Measurements from ENCODE around the gene BACH2.
"Not testable (repeated sequence)": the region's sequence is repeated elsewhere in the genome, so short reads cannot be mapped to it uniquely, and the experiment has no call there.

The BACH2 gene

DNA sequence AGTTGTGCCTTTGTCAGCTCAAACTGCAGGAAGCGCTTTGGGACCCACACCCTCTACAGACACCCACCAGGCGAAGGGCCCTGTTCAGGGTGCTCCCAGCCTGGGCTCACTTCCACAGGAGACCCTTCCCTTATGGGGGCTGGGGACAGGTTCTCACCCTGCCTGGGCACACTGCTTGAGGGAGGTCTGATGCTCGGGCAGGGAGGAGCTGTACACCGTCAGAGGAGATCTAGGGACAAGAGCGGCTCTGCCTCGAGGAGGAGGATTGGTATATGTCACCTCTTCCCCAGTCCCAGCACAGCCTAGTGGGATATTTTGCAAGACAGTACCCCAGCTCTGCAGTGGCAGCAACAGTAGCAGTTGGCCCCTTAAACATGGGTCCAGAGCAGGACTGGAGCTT lies 375.4 kb downstream of the BACH2 start:
- no peaks in the 10 kb centered on the region for H3K36me3 ChIP-seq (ENCODE audit: control insufficient read depth, insufficient read depth, low read length)
- no peak overlapping the region for H3K4me2 ChIP-seq (ENCODE audit: low read length)
- TF ChIP-seq, protein P1, sequence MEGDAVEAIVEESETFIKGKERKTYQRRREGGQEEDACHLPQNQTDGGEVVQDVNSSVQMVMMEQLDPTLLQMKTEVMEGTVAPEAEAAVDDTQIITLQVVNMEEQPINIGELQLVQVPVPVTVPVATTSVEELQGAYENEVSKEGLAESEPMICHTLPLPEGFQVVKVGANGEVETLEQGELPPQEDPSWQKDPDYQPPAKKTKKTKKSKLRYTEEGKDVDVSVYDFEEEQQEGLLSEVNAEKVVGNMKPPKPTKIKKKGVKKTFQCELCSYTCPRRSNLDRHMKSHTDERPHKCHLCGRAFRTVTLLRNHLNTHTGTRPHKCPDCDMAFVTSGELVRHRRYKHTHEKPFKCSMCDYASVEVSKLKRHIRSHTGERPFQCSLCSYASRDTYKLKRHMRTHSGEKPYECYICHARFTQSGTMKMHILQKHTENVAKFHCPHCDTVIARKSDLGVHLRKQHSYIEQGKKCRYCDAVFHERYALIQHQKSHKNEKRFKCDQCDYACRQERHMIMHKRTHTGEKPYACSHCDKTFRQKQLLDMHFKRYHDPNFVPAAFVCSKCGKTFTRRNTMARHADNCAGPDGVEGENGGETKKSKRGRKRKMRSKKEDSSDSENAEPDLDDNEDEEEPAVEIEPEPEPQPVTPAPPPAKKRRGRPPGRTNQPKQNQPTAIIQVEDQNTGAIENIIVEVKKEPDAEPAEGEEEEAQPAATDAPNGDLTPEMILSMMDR (IDR thresholded peaks at IDR 0.05), result no peak
- no peak overlapping the region for H3K27ac ChIP-seq
- no peaks in the 10 kb centered on the region for H3K27me3 ChIP-seq (ENCODE audit: control insufficient read depth, insufficient read depth, low read length)
- no peaks in the 10 kb centered on the region for H3K9me3 ChIP-seq (ENCODE audit: control insufficient read depth, low read length)
- H2AFZ ChIP-seq, result no peak overlapping the region
- H3K4me3 ChIP-seq (ENCODE audit: low read depth, low read length), result no peak overlapping the region
- H3K79me2 ChIP-seq, result no peaks in the 10 kb centered on the region
- no peak overlapping the region for H3K9ac ChIP-seq
- H3K4me1 ChIP-seq, result no peaks in the 10 kb centered on the region

DNA sequence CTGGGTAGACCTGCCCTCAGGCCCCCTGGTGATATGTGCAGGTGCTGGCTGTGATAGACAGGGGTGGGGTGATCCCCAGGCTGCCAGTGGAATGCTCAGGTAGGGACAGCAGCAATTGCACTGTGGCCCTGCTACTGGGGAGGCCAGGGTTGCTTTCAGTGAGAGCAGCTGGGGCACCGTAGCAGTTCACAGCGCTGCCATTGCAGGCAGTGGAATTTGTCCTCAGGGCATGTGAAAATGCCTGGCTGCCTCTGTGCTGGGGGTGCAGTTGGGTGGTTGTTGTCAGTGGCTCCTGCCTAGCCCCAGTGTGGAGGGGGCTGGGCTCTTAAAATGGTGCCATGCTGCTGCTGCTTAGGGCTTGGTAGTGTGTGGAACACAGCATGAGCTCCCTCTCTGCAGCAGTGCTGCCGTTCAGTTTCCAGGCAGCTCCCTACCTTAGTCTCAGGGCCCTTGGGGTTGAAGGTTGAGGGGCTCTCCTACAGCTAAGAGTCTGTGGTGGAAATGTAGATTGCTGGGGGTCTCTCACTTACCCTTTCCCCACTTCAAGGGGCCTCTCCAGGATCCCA lies 378.8 kb downstream of the BACH2 start:
- TF ChIP-seq, protein P1 (IDR thresholded peaks at IDR 0.05), result no peak

DNA sequence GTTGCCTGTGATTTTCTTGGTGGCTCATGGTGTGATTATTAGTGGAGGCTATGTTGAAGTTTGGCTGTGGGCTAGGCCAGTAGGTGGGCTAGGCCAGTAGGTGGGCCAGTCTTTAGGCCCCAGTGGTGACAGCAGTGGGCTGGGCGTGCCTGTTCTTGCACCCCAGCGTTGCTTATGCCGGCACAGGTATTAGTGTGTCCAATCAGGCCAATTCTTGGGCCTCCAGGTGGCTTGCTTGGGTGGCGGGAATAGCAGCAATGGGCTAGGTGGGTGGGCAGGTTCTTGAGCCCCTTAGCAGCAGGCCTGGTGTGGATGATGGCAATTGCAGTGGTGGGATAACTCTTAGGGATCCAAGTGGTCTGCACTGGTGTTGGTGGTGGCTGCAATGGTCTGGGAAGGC lies 379.4 kb downstream of the BACH2 start:
- H3K9ac ChIP-seq, result no peak overlapping the region
- no peak overlapping the region for H2AFZ ChIP-seq
- H3K4me1 ChIP-seq, result no peaks in the 10 kb centered on the region
- TF ChIP-seq, protein P1 (IDR thresholded peaks at IDR 0.05), result no peak
- H3K4me3 ChIP-seq (ENCODE audit: low read depth, low read length), result no peak overlapping the region
- no peaks in the 10 kb centered on the region for H3K79me2 ChIP-seq
- H3K36me3 ChIP-seq (ENCODE audit: control insufficient read depth, insufficient read depth, low read length), result no peaks in the 10 kb centered on the region
- no peaks in the 10 kb centered on the region for H3K27me3 ChIP-seq (ENCODE audit: control insufficient read depth, insufficient read depth, low read length)
- H3K27ac ChIP-seq, result no peak overlapping the region
- no peak overlapping the region for H3K4me2 ChIP-seq (ENCODE audit: low read length)
- no peaks in the 10 kb centered on the region for H3K9me3 ChIP-seq (ENCODE audit: control insufficient read depth, low read length)

More for the DNA sequence above, 378.8 kb downstream of the BACH2 start:
- H2AFZ ChIP-seq, result no peak overlapping the region
- no peak overlapping the region for H3K9ac ChIP-seq
- H3K36me3 ChIP-seq (ENCODE audit: control insufficient read depth, insufficient read depth, low read length), result no peaks in the 10 kb centered on the region
- H3K9me3 ChIP-seq (ENCODE audit: control insufficient read depth, low read length), result no peaks in the 10 kb centered on the region
- no peak overlapping the region for H3K27ac ChIP-seq
- H3K4me3 ChIP-seq (ENCODE audit: low read depth, low read length), result no peak overlapping the region
- no peaks in the 10 kb centered on the region for H3K4me1 ChIP-seq
- H3K79me2 ChIP-seq, result no peaks in the 10 kb centered on the region
- no peak overlapping the region for H3K4me2 ChIP-seq (ENCODE audit: low read length)
- H3K27me3 ChIP-seq (ENCODE audit: control insufficient read depth, insufficient read depth, low read length), result no peaks in the 10 kb centered on the region

DNA sequence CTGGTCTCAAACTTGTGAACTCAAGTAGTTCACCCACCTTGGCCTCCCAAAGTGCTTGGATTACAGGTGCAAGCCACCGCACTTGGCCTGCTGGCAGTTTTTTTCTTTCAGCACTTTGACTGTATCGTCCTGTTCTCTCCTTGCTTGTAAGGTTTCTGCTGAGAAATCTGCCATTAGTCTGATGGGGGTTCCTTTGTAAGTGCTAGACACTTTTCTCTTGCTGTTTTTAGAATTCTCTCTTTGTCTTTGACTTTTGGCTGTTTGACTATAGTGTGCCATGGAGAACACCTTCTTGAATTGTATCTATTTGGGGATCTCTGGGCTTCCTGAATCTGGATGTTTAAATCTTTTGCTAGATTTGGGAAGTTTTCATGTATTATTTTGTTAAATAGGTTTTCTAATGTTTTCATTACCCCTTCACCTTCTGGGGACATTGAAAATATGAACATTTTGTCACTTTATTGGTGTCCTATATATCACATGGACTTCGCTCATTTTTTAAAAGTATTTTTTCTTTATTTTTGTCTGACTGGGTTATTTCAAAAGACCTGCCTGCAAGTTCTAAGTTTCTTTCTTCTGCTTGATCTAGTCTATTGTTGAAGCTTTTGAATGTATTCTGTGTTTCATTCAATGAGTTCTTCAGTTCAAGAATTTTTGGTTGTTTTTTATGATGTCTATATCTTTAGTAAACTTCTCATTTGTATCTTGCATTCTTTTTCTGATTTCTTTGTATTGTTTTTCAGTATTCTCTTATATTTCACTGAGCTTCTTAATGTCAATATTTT lies 380.3 kb downstream of the BACH2 start:
- Histone ChIP-seq H3K9me3 (ENCODE audit: control insufficient read depth, low read length) (no peaks in the 10 kb centered on the region), H3K4me3 (ENCODE audit: low read depth, low read length) (no peak overlapping the region), H3K36me3 (ENCODE audit: control insufficient read depth, insufficient read depth, low read length) (no peaks in the 10 kb centered on the region), H3K27ac (no peak overlapping the region), H3K4me2 (ENCODE audit: low read length) (no peak overlapping the region), H2AFZ (no peak overlapping the region), H3K27me3 (ENCODE audit: control insufficient read depth, insufficient read depth, low read length) (no peaks in the 10 kb centered on the region), H3K4me1 (no peaks in the 10 kb centered on the region), H3K9ac (no peak overlapping the region), H3K79me2 (no peaks in the 10 kb centered on the region)
- TF ChIP-seq, protein P1 (IDR thresholded peaks at IDR 0.05), result no peak

GRCh38 chr6:89910902-89911240 lies 385.8 kb downstream of the BACH2 start:
- Histone ChIP-seq H3K4me3 (ENCODE audit: low read depth, low read length) (no peak overlapping the region), H3K36me3 (ENCODE audit: control insufficient read depth, insufficient read depth, low read length) (no peaks in the 10 kb centered on the region), H2AFZ (no peak overlapping the region), H3K9me3 (ENCODE audit: control insufficient read depth, low read length) (no peaks in the 10 kb centered on the region), H3K4me2 (ENCODE audit: low read length) (no peak overlapping the region), H3K27ac (no peak overlapping the region), H3K79me2 (no peaks in the 10 kb centered on the region), H3K27me3 (ENCODE audit: control insufficient read depth, insufficient read depth, low read length) (no peaks in the 10 kb centered on the region), H3K4me1 (no peaks in the 10 kb centered on the region), H3K9ac (no peak overlapping the region)
- TF ChIP-seq, protein P1 (IDR thresholded peaks at IDR 0.05), result no peak

GRCh38 chr6:89910001-89910901 lies 386.4 kb downstream of the BACH2 start:
- not testable (repeated sequence) for H3K9me3 ChIP-seq (ENCODE audit: control insufficient read depth, low read length); H3K79me2 ChIP-seq; H3K9ac ChIP-seq; H3K4me1 ChIP-seq; H3K36me3 ChIP-seq (ENCODE audit: control insufficient read depth, insufficient read depth, low read length); H3K4me2 ChIP-seq (ENCODE audit: low read length); H2AFZ ChIP-seq; H3K27ac ChIP-seq; H3K4me3 ChIP-seq (ENCODE audit: low read depth, low read length); H3K27me3 ChIP-seq (ENCODE audit: control insufficient read depth, insufficient read depth, low read length)

All from parathyroid adenoma (tissue), 2 donors.